DOHH2 (cell line): Measurements from ENCODE around the gene TM7SF3.

ENCODE experiments used
- EZH2phosphoT487 ChIP-seq: fragments of 200-600 bp; sonication (generic); IDR thresholded peaks from 2 replicates; pipeline ENCODE4 v1.6.1; 2017; ENCODE audit warnings: borderline replicate concordance, mild to moderate bottlenecking, antibody characterized with exemption, low read length, moderate library complexity, mixed read lengths
- TF ChIP-seq, protein P1 (sequence below): fragments of 200-600 bp; sonication (generic); IDR thresholded peaks from one replicate; pipeline ENCODE4 v1.5.1; 2014; ENCODE audit warnings: antibody characterized with exemption, mild to moderate bottlenecking, low read depth, low read length; ENCODE audit not compliant: poor library complexity, severe bottlenecking

DNA sequence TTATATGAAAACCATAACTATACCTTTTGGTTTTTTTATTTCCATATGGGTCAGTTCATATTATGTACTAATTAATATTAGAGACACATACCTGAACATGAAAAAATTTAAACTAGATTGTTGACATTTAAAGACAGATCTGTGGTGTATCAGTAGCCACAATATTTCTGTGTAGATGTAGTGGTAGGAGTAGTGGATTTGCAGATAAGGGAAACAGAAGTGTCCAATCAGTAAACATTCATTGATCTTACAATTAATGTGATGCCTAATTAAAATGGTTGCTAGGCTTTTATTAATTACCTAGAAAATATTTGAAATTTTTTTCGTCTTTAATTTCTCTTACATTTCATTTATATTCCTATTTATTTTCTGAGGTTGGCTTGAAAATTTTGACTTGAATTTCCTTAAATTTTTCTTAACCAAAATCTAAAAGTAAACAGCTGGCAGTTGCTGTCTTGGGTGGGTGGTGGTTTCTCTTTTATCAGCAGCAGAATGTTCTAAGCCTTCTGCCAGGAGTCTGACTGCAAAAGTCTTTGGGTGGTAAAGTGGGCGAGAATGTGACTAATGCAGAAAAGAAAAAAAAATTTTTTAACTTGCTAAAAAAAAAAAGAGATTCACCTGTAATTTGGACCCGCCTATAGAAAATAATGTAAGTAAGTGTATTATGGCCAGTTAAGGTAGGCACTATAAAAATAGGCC is 73.5 kb downstream of the TM7SF3 start:
- TF ChIP-seq, protein P1, sequence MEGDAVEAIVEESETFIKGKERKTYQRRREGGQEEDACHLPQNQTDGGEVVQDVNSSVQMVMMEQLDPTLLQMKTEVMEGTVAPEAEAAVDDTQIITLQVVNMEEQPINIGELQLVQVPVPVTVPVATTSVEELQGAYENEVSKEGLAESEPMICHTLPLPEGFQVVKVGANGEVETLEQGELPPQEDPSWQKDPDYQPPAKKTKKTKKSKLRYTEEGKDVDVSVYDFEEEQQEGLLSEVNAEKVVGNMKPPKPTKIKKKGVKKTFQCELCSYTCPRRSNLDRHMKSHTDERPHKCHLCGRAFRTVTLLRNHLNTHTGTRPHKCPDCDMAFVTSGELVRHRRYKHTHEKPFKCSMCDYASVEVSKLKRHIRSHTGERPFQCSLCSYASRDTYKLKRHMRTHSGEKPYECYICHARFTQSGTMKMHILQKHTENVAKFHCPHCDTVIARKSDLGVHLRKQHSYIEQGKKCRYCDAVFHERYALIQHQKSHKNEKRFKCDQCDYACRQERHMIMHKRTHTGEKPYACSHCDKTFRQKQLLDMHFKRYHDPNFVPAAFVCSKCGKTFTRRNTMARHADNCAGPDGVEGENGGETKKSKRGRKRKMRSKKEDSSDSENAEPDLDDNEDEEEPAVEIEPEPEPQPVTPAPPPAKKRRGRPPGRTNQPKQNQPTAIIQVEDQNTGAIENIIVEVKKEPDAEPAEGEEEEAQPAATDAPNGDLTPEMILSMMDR = no peak
- TF ChIP-seq EZH2phosphoT487 = no peak
